Stimulated activated naive B cell treated with anti-CD40 and anti-IgM and Interleukin-4, amounts not matched to agents 10 μg/mL and 1 μg/mL and 100 μg/mL, for 72 hours (primary cell): ENCODE measurements around the gene CDKL4.
"Not testable (repeated sequence)": the region's sequence is repeated elsewhere in the genome, so short reads cannot be mapped to it uniquely, and the experiment has no call there.

Experiments
- ATAC-seq, 2 donors: fragments of 150-1000 bp; cut with Tn5 transposase; replicated peaks; 2 replicates each; pipeline ENCODE4 v1.10.0; 2021; ENCODE audit warnings: moderate library complexity in 1 of 2
- DNase-seq: peaks from one replicate; pipeline ENCODE4 v3.0.0; 2021
- H3K27ac Mint-ChIP-seq: one replicate; pipeline ENCODE4 v1.8.0; 2022; ENCODE audit warnings: mild to moderate bottlenecking, mixed read lengths
- H3K27me3 Mint-ChIP-seq, 2 donors: one replicate each; pipeline ENCODE4 v1.8.0; 2022; ENCODE audit warnings: mixed read lengths in 2 of 2
- H3K36me3 Mint-ChIP-seq, 2 donors: one replicate each; pipeline ENCODE4 v1.8.0; 2022; ENCODE audit warnings: mixed read lengths in 2 of 2, mild to moderate bottlenecking in 1 of 2
- H3K4me1 Mint-ChIP-seq, 2 donors: one replicate each; pipeline ENCODE4 v1.8.0; 2022; ENCODE audit warnings: mixed read lengths in 2 of 2, mild to moderate bottlenecking in 1 of 2
- H3K4me3 Mint-ChIP-seq, 2 donors: one replicate each; pipeline ENCODE4 v1.8.0; 2022; ENCODE audit warnings: mild to moderate bottlenecking in 2 of 2, mixed read lengths in 2 of 2, moderate library complexity in 1 of 2
- H3K9me3 Mint-ChIP-seq, 2 donors: one replicate each; pipeline ENCODE4 v1.8.0; 2022; ENCODE audit warnings: mixed read lengths in 2 of 2, mild to moderate bottlenecking in 1 of 2

Gene CDKL4

GRCh38 chr2:39247512-39248043 lies 3.8 kb upstream of the CDKL4 start:
- H3K9me3 Mint-ChIP-seq: peaks cover 4 to 5% of the 10 kb centered on the region in 2 donors
- peaks cover 17 to 37% of the 10 kb centered on the region in 2 donors for H3K36me3 Mint-ChIP-seq
- no peak for DNase-seq
- peaks cover 8 to 11% of the 10 kb centered on the region in 2 donors for H3K4me1 Mint-ChIP-seq
- H3K4me3 Mint-ChIP-seq: no peak overlapping the region
- H3K27me3 Mint-ChIP-seq: no peaks in the 10 kb centered on the region
- H3K27ac Mint-ChIP-seq: peak overlapping the region; percentile 25
- no peak for ATAC-seq

GRCh38 chr2:39246382-39246980 lies 2.7 kb upstream of the CDKL4 start:
- Mint-ChIP-seq H3K36me3 (peaks cover 17 to 32% of the 10 kb centered on the region in 2 donors), H3K27ac (no peak overlapping the region)

GRCh38 chr2:39244963-39245625 lies 1.3 kb upstream of the CDKL4 start:
- H3K27ac Mint-ChIP-seq: peak overlapping the region; percentile 83
- H3K9me3 Mint-ChIP-seq, H3K27me3 Mint-ChIP-seq: not testable (repeated sequence)
- ATAC-seq (peak; percentile 36 to 71), DNase-seq (peak; percentile 18)
- peaks cover 5 to 19% of the 10 kb centered on the region in 2 donors for H3K36me3 Mint-ChIP-seq
- peaks cover 8 to 15% of the 10 kb centered on the region in 2 donors for H3K4me1 Mint-ChIP-seq
- H3K4me3 Mint-ChIP-seq: peak overlapping the region; percentile 80 to 86

More at GRCh38 chr2:39246382-39246980, 2.7 kb upstream of the CDKL4 start:
- no peaks in the 10 kb centered on the region for H3K27me3 Mint-ChIP-seq
- no peak for ATAC-seq
- H3K4me3 Mint-ChIP-seq: no peak overlapping the region
- peaks cover 4 to 5% of the 10 kb centered on the region in 2 donors for H3K9me3 Mint-ChIP-seq
- no peak for DNase-seq
- peaks cover 8 to 15% of the 10 kb centered on the region in 2 donors for H3K4me1 Mint-ChIP-seq

- peak overlapping the region; percentile 67 to 86 for H3K4me3 Mint-ChIP-seq
- H3K27me3 Mint-ChIP-seq, ATAC-seq, DNase-seq, H3K9me3 Mint-ChIP-seq: not testable (repeated sequence)
- H3K27ac Mint-ChIP-seq: peak overlapping the region; percentile 83
- peaks cover 5 to 19% of the 10 kb centered on the region in 2 donors for H3K36me3 Mint-ChIP-seq
- H3K4me1 Mint-ChIP-seq: peaks cover 8 to 15% of the 10 kb centered on the region in 2 donors
Observed at GRCh38 chr2:39244241-39244862, 582 bp upstream of the CDKL4 start.

GRCh38 chr2:39241588-39241987 lies 2.2 kb downstream of the CDKL4 start:
- Mint-ChIP-seq H3K36me3 (peaks cover 6 to 19% of the 10 kb centered on the region in 2 donors), H3K27ac (no peak overlapping the region), H3K27me3 (no peaks in the 10 kb centered on the region), H3K4me1 (peaks cover 8 to 15% of the 10 kb centered on the region in 2 donors), H3K9me3 (peaks cover 0 to 2% of the 10 kb centered on the region in 2 donors), H3K4me3 (no peak overlapping the region)
- DNase-seq: no peak
- no peak for ATAC-seq

- DNase-seq (no peak), ATAC-seq (no peak)
- H3K9me3 Mint-ChIP-seq: peaks cover 4 to 6% of the 10 kb centered on the region in 2 donors
- H3K4me3 Mint-ChIP-seq: no peak overlapping the region
- peaks cover 8 to 15% of the 10 kb centered on the region in 2 donors for H3K4me1 Mint-ChIP-seq
- H3K36me3 Mint-ChIP-seq: peaks cover 13 to 26% of the 10 kb centered on the region in 2 donors
- H3K27ac Mint-ChIP-seq: no peak overlapping the region
- peaks cover 0 to 4% of the 10 kb centered on the region in 2 donors for H3K27me3 Mint-ChIP-seq
Observed at GRCh38 chr2:39240758-39241157, 3.0 kb downstream of the CDKL4 start.

GRCh38 chr2:39234754-39235153 lies 9.0 kb downstream of the CDKL4 start:
- no peak overlapping the region for H3K27ac Mint-ChIP-seq
- H3K4me3 Mint-ChIP-seq: no peak overlapping the region
- DNase-seq (no peak), ATAC-seq (no peak)
- H3K36me3 Mint-ChIP-seq: peaks cover 10 to 18% of the 10 kb centered on the region in 2 donors
- peaks cover 0 to 8% of the 10 kb centered on the region in 2 donors for H3K27me3 Mint-ChIP-seq
- peaks cover 7 to 10% of the 10 kb centered on the region in 2 donors for H3K9me3 Mint-ChIP-seq
- H3K4me1 Mint-ChIP-seq: no peaks in the 10 kb centered on the region

GRCh38 chr2:39232141-39232540 lies 11.6 kb downstream of the CDKL4 start:
- no peak for ATAC-seq
- H3K4me3 Mint-ChIP-seq: no peak overlapping the region
- H3K36me3 Mint-ChIP-seq: peaks cover 10 to 18% of the 10 kb centered on the region in 2 donors
- DNase-seq: no peak
- no peak overlapping the region for H3K27ac Mint-ChIP-seq
- peaks cover 0 to 8% of the 10 kb centered on the region in 2 donors for H3K27me3 Mint-ChIP-seq
- peaks cover 7 to 10% of the 10 kb centered on the region in 2 donors for H3K9me3 Mint-ChIP-seq
- peaks cover 7 to 17% of the 10 kb centered on the region in 2 donors for H3K4me1 Mint-ChIP-seq

GRCh38 chr2:39228413-39229209 lies 15.2 kb downstream of the CDKL4 start:
- no peaks in the 10 kb centered on the region for H3K9me3 Mint-ChIP-seq
- no peaks in the 10 kb centered on the region for H3K27me3 Mint-ChIP-seq
- H3K4me1 Mint-ChIP-seq: peaks cover 9 to 17% of the 10 kb centered on the region in 2 donors
- DNase-seq (no peak), ATAC-seq (peak; percentile 50 to 53)
- no peak overlapping the region for H3K27ac Mint-ChIP-seq
- peak overlapping the region; percentile 61 to 65 for H3K4me3 Mint-ChIP-seq
- H3K36me3 Mint-ChIP-seq: no peaks in the 10 kb centered on the region

GRCh38 chr2:39227628-39228412 lies 15.9 kb downstream of the CDKL4 start:
- Mint-ChIP-seq H3K36me3 (no peaks in the 10 kb centered on the region), H3K4me3 (peak overlapping the region; percentile 61 to 65), H3K4me1 (peaks cover 9 to 17% of the 10 kb centered on the region in 2 donors), H3K9me3 (no peaks in the 10 kb centered on the region), H3K27ac (no peak overlapping the region), H3K27me3 (no peaks in the 10 kb centered on the region)
- ATAC-seq (peak; percentile 91), DNase-seq (peak; percentile 40)

- DNase-seq: no peak
- H3K9me3 Mint-ChIP-seq: no peaks in the 10 kb centered on the region
- H3K36me3 Mint-ChIP-seq: no peaks in the 10 kb centered on the region
- H3K4me1 Mint-ChIP-seq: peaks cover 9 to 17% of the 10 kb centered on the region in 2 donors
- H3K4me3 Mint-ChIP-seq: no peak overlapping the region
- H3K27ac Mint-ChIP-seq: no peak overlapping the region
- peak in 1 of 2 donors; percentile 25 for ATAC-seq
- H3K27me3 Mint-ChIP-seq: no peaks in the 10 kb centered on the region
Observed at GRCh38 chr2:39225567-39225966, 18.2 kb downstream of the CDKL4 start.

- ATAC-seq: no peak
- Mint-ChIP-seq H3K27me3 (no peaks in the 10 kb centered on the region), H3K9me3 (no peaks in the 10 kb centered on the region), H3K27ac (no peak overlapping the region), H3K4me1 (peaks cover 8 to 15% of the 10 kb centered on the region in 2 donors), H3K4me3 (no peak overlapping the region), H3K36me3 (no peaks in the 10 kb centered on the region)
- DNase-seq: no peak
Observed at GRCh38 chr2:39223909-39224308, 19.9 kb downstream of the CDKL4 start.

- Mint-ChIP-seq H3K36me3 (no peaks in the 10 kb centered on the region), H3K9me3 (no peaks in the 10 kb centered on the region), H3K4me1 (peaks cover 6 to 8% of the 10 kb centered on the region in 2 donors), H3K27ac (no peak overlapping the region), H3K27me3 (no peaks in the 10 kb centered on the region), H3K4me3 (no peak overlapping the region)
- DNase-seq (no peak), ATAC-seq (no peak)
Observed at GRCh38 chr2:39221459-39221858, 22.3 kb downstream of the CDKL4 start.
